Neural cell (in vitro differentiated cells): ENCODE results near the gene SLC44A5. TPM values are rescaled to one million over a fixed set of nuclear protein-coding genes. Genes with fewer than 3 reads are reported as not detected.
A peak's percentile ranks its signal among the peaks of the same experiment; 100 is the strongest.

ENCODE experiments used
- H2AFZ ChIP-seq: fragments of 200-600, 300-800 bp; sonication (generic), shearing (Covaris generic); 2 replicates; pipeline ENCODE4 v1.6.0; 2014; ENCODE audit warnings: low read depth, mild to moderate bottlenecking, antibody characterized with exemption, low read length, moderate library complexity
- H3F3A ChIP-seq: fragments of 200-600 bp; shearing (Covaris generic); 2 replicates; pipeline ENCODE4 v1.6.1; 2016; ENCODE audit warnings: mild to moderate bottlenecking, moderate library complexity, mixed read lengths, antibody characterized with exemption, low read length; ENCODE audit not compliant: insufficient read depth, poor library complexity, severe bottlenecking
- H3K27ac ChIP-seq: fragments of 200-600, 300-800 bp; sonication (generic), shearing (Covaris generic); 2 replicates; pipeline ENCODE4 v1.5.1; 2014; ENCODE audit warnings: mild to moderate bottlenecking, low read length, moderate library complexity
- H3K27me3 ChIP-seq: fragments of 300-800, 200-600 bp; sonication (generic), shearing (Covaris generic); 2 replicates; pipeline ENCODE4 v1.6.0; 2014; ENCODE audit warnings: mild to moderate bottlenecking, low read depth, low read length, moderate library complexity; ENCODE audit not compliant: insufficient read depth
- H3K36me3 ChIP-seq: fragments of 300-800, 200-600 bp; sonication (generic), shearing (Covaris generic); 2 replicates; pipeline ENCODE4 v1.5.1; 2014; ENCODE audit warnings: mild to moderate bottlenecking, antibody characterized with exemption, low read length, moderate library complexity; ENCODE audit not compliant: insufficient read depth
- H3K4me2 ChIP-seq: fragments of 300-800, 200-600 bp; sonication (generic), shearing (Covaris generic); 2 replicates; pipeline ENCODE4 v1.6.0; 2014; ENCODE audit warnings: mild to moderate bottlenecking, low read length
- H3K4me3 ChIP-seq: fragments of 300-800, 200-600 bp; sonication (generic), shearing (Covaris generic); 2 replicates; pipeline ENCODE4 v1.5.1; 2014; ENCODE audit warnings: mild to moderate bottlenecking, low read length, moderate library complexity
- H3K79me2 ChIP-seq: fragments of 200-600 bp; shearing (Covaris generic); replicated peaks from 2 replicates; pipeline ENCODE4 v1.6.0; 2014; ENCODE audit warnings: mild to moderate bottlenecking, low read length, moderate library complexity; ENCODE audit not compliant: insufficient read depth
- H3K9ac ChIP-seq: fragments of 300-800, 200-600 bp; sonication (generic), shearing (Covaris generic); 2 replicates; pipeline ENCODE4 v1.6.1; 2016; ENCODE audit warnings: mild to moderate bottlenecking, low read length, mixed read lengths
- H3K9me2 ChIP-seq: fragments of 200-600 bp; shearing (Covaris generic); 2 replicates; pipeline ENCODE4 v1.6.1; 2016; ENCODE audit warnings: mild to moderate bottlenecking, low read length, mixed read lengths; ENCODE audit not compliant: insufficient read depth
- H3K9me3 ChIP-seq: fragments of 200-600, 300-800 bp; sonication (generic), shearing (Covaris generic); 2 replicates; pipeline ENCODE4 v1.6.1; 2016; ENCODE audit warnings: mild to moderate bottlenecking, mixed run types, low read length, moderate library complexity, mixed read lengths
- H4K20me1 ChIP-seq: fragments of 200-600 bp; shearing (Covaris generic); 2 replicates; pipeline ENCODE4 v1.6.1; 2016; ENCODE audit warnings: mild to moderate bottlenecking, mixed run types; ENCODE audit not compliant: insufficient read depth
- CTCF ChIP-seq: fragments of 450-650 bp; IDR thresholded peaks from 2 replicates; pipeline ENCODE4 v1.5.1; 2014; ENCODE audit warnings: antibody characterized with exemption, mild to moderate bottlenecking, moderate library complexity; ENCODE audit not compliant: poor library complexity, severe bottlenecking
- EP300 ChIP-seq: fragments of 450-650 bp; conservative IDR thresholded peaks from 2 replicates; pipeline ENCODE4 v1.6.1; 2014; ENCODE audit warnings: antibody characterized with exemption, mild to moderate bottlenecking, moderate library complexity; ENCODE audit not compliant: poor library complexity, severe bottlenecking
- EZH2 ChIP-seq: fragments of 200-600, 300-800 bp; shearing (Covaris generic), sonication (generic); IDR thresholded peaks from 2 replicates; pipeline ENCODE4 v1.6.1; 2014; ENCODE audit warnings: antibody characterized with exemption, low read length, borderline replicate concordance, mild to moderate bottlenecking; ENCODE audit not compliant: insufficient read depth, poor library complexity, severe bottlenecking
- MXI1 ChIP-seq: fragments of 450-650 bp; conservative IDR thresholded peaks from 2 replicates; pipeline ENCODE4 v1.6.1; 2014; ENCODE audit warnings: antibody characterized with exemption, mild to moderate bottlenecking; ENCODE audit not compliant: poor library complexity, severe bottlenecking
- POLR2AphosphoS5 ChIP-seq: IDR thresholded peaks from 2 replicates; pipeline ENCODE4 v1.6.1; 2012
- RAD21 ChIP-seq: fragments of 450-650 bp; conservative IDR thresholded peaks from 2 replicates; pipeline ENCODE4 v1.6.1; 2014; ENCODE audit warnings: antibody characterized with exemption, mild to moderate bottlenecking, moderate library complexity
- REST ChIP-seq: IDR thresholded peaks from 2 replicates; pipeline ENCODE4 v1.6.1; 2012; ENCODE audit warnings: borderline replicate concordance
- SMC3 ChIP-seq: fragments of 450-650 bp; conservative IDR thresholded peaks from 2 replicates; pipeline ENCODE4 v1.6.1; 2014; ENCODE audit warnings: antibody characterized with exemption, mild to moderate bottlenecking, moderate library complexity; ENCODE audit not compliant: poor library complexity
- TAF1 ChIP-seq: IDR thresholded peaks from 2 replicates; pipeline ENCODE4 v1.6.1; 2012; ENCODE audit warnings: low read depth
- polyA plus RNA-seq: library from polyadenylated mRNA; depleted of rRNA; stranded (reverse); fragments of >200 nt; gene quantifications from 2 replicates; pipeline ENCODE4 v1.2.3, GENCODE V29; 2014

The SLC44A5 gene
- polyA plus RNA-seq, 1 donor from 2014 or later: 53.0 TPM

- H3K36me3 ChIP-seq: no peaks in the 10 kb centered on the region
- H3K9ac ChIP-seq: no peak overlapping the region
- no peaks in the 10 kb centered on the region for H3K79me2 ChIP-seq
- TF ChIP-seq SMC3 (no peak), POLR2AphosphoS5 (no peak), TAF1 (no peak), EZH2 (no peak), MXI1 (no peak), CTCF (no peak), RAD21 (no peak)
- H3K4me3 ChIP-seq: peak overlapping the region; percentile 15
- H3F3A ChIP-seq: peaks cover 9% of the 10 kb centered on the region
- no peaks in the 10 kb centered on the region for H3K27me3 ChIP-seq
- H3K9me2 ChIP-seq: no peaks in the 10 kb centered on the region
- no peak overlapping the region for H3K4me2 ChIP-seq
- peak overlapping the region; percentile 2 for H3K27ac ChIP-seq
- H3K9me3 ChIP-seq: no peaks in the 10 kb centered on the region
- no peak overlapping the region for H2AFZ ChIP-seq
- H4K20me1 ChIP-seq: no peaks in the 10 kb centered on the region
Measured at GRCh38 chr1:75334876-75335389, 276.0 kb downstream of the SLC44A5 start.

GRCh38 chr1:75330624-75331023, 280.3 kb downstream of the SLC44A5 start:
- Histone ChIP-seq H3K9ac (no peak overlapping the region), H2AFZ (no peak overlapping the region), H3K9me2 (no peaks in the 10 kb centered on the region), H3K4me2 (no peak overlapping the region), H3K79me2 (no peaks in the 10 kb centered on the region), H3K36me3 (no peaks in the 10 kb centered on the region), H3K27me3 (no peaks in the 10 kb centered on the region), H4K20me1 (no peaks in the 10 kb centered on the region), H3K9me3 (no peaks in the 10 kb centered on the region), H3K27ac (no peak overlapping the region), H3F3A (no peaks in the 10 kb centered on the region), H3K4me3 (no peak overlapping the region)
- TF ChIP-seq REST: no peak
- TF ChIP-seq EP300: no peak
- no peak for TF ChIP-seq EZH2
- TF ChIP-seq CTCF: no peak
- TF ChIP-seq SMC3: no peak
- TF ChIP-seq RAD21: no peak
